ENCODE measurements around the gene SLAIN1.
"Not testable (repeated sequence)": the region's sequence is repeated elsewhere in the genome, so short reads cannot be mapped to it uniquely, and the experiment has no call there.

Gene SLAIN1

GRCh38 chr13:77697217-77698103, at the start of gene SLAIN1:
TSS of gene SLAIN1 (plus strand) at chr13:77697687. CDS start at chr13:77697914, 227 bp downstream.
- peak; percentile 92 for DNase-seq

- no peak for DNase-seq
Measured at GRCh38 chr13:77650409-77650808, 47.1 kb upstream of the SLAIN1 start.

GRCh38 chr13:77653301-77653700, 44.2 kb upstream of the SLAIN1 start:
- DNase-seq, result no peak

- DNase-seq, result not testable (repeated sequence)
Measured at GRCh38 chr13:77660016-77660415, 37.5 kb upstream of the SLAIN1 start.

- DNase-seq, result no peak
Measured at GRCh38 chr13:77660841-77661250, 36.6 kb upstream of the SLAIN1 start.

- DNase-seq, result not testable (repeated sequence)
Measured at GRCh38 chr13:77662301-77662700, 35.2 kb upstream of the SLAIN1 start.

- DNase-seq, result not testable (repeated sequence)
Measured at GRCh38 chr13:77662831-77663230, 34.7 kb upstream of the SLAIN1 start.

- no peak for DNase-seq
Measured at GRCh38 chr13:77674852-77675251, 22.6 kb upstream of the SLAIN1 start.

GRCh38 chr13:77678691-77679235, 18.7 kb upstream of the SLAIN1 start:
- no peak for DNase-seq

- DNase-seq, result no peak
Measured at GRCh38 chr13:77687799-77688198, 9.7 kb upstream of the SLAIN1 start.

- no peak for DNase-seq
Measured at GRCh38 chr13:77691871-77692270, 5.6 kb upstream of the SLAIN1 start.

- no peak for DNase-seq
Measured at GRCh38 chr13:77692746-77693448, 4.6 kb upstream of the SLAIN1 start.

- DNase-seq, result no peak
Measured at GRCh38 chr13:77693449-77693940, 4.0 kb upstream of the SLAIN1 start.

- DNase-seq, result peak; percentile 44
Measured at GRCh38 chr13:77696006-77696878, 1.2 kb upstream of the SLAIN1 start.

- DNase-seq, result no peak
Measured at GRCh38 chr13:77696879-77697216, 639 bp upstream of the SLAIN1 start.

GRCh38 chr13:77698201-77699058, 943 bp downstream of the SLAIN1 start:
- peak; percentile 53 for DNase-seq

GRCh38 chr13:77699059-77699680, 1.7 kb downstream of the SLAIN1 start:
- DNase-seq, result no peak

- DNase-seq, result no peak
Measured at GRCh38 chr13:77701305-77701704, 3.8 kb downstream of the SLAIN1 start.

GRCh38 chr13:77702366-77702765, 4.9 kb downstream of the SLAIN1 start:
- no peak for DNase-seq

GRCh38 chr13:77703408-77703807, 5.9 kb downstream of the SLAIN1 start:
- DNase-seq, result no peak

- no peak for DNase-seq
Measured at GRCh38 chr13:77714119-77714755, 16.8 kb downstream of the SLAIN1 start.
